Type B pancreatic cell (in vitro differentiated cells): ENCODE results near the gene METTL24. TPM values are rescaled to one million over a fixed set of nuclear protein-coding genes. Genes with fewer than 3 reads are reported as not detected.

Experiments
- DNase-seq: peaks from one replicate; pipeline ENCODE4 v3.0.0; 2021; ENCODE audit warnings: mixed read lengths; ENCODE audit not compliant: unreplicated experiment; ENCODE audit errors: extremely low spot score
- H3K27ac Mint-ChIP-seq: 2 replicates; pipeline ENCODE4 v1.8.0; 2021; ENCODE audit warnings: mild to moderate bottlenecking, mixed read lengths
- H3K27me3 Mint-ChIP-seq: 2 replicates; pipeline ENCODE4 v1.8.0; 2021; ENCODE audit warnings: mixed read lengths
- H3K36me3 Mint-ChIP-seq: 2 replicates; pipeline ENCODE4 v1.8.0; 2021; ENCODE audit warnings: mixed read lengths
- H3K4me1 Mint-ChIP-seq: one replicate; pipeline ENCODE4 v1.8.0; 2021; ENCODE audit warnings: mixed read lengths; ENCODE audit not compliant: unreplicated experiment
- H3K4me3 Mint-ChIP-seq: 2 replicates; pipeline ENCODE4 v1.8.0; 2021; ENCODE audit warnings: mild to moderate bottlenecking, mixed read lengths
- H3K9me3 Mint-ChIP-seq: 2 replicates; pipeline ENCODE4 v1.8.0; 2021; ENCODE audit warnings: mixed read lengths
- CTCF ChIP-seq: fragments of 200-600 bp; sonication (generic); conservative IDR thresholded peaks from 2 replicates; pipeline ENCODE4 v1.5.0; 2021; ENCODE audit warnings: antibody characterized with exemption, mild to moderate bottlenecking
- total RNA-seq: library from RNA; stranded (reverse); gene quantifications from 2 replicates; pipeline ENCODE4 v1.2.1, GENCODE V29; 2021; ENCODE audit warnings: low replicate concordance

METTL24 gene
- total RNA-seq, 1 donor from 2014 or later: 10.0 TPM

DNA sequence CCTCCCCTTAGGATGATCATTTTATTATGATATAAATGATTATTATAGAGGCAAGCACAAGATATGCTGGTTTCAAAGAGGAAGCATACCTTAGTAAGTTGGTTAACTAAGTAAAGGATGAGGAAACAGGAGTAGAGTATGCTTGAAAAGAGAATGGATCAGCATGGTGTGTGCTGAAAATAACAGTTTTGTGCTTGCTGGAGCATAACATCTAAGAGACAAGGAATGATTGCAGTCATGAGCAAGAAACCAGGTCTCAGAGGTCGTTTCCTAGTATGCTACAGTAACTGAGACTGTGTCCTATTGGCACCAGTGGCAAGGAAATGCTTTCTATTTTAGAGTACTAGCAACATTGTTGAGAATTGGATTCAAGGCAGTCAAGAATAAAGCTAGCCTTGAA, 143.8 kb downstream of the METTL24 start:
- Mint-ChIP-seq H3K4me3 (no peak overlapping the region), H3K27me3 (no peaks in the 10 kb centered on the region), H3K27ac (no peak overlapping the region), H3K4me1 (no peaks in the 10 kb centered on the region), H3K36me3 (peaks cover 40% of the 10 kb centered on the region), H3K9me3 (no peaks in the 10 kb centered on the region)
- DNase-seq: no peak
- TF ChIP-seq CTCF: no peak

- Mint-ChIP-seq H3K4me3 (no peak overlapping the region), H3K27ac (no peak overlapping the region), H3K36me3 (peaks cover 39% of the 10 kb centered on the region), H3K4me1 (no peaks in the 10 kb centered on the region), H3K27me3 (no peaks in the 10 kb centered on the region), H3K9me3 (no peaks in the 10 kb centered on the region)
- TF ChIP-seq CTCF: no peak
- no peak for DNase-seq
Measured at GRCh38 chr6:110211753-110212152, 146.4 kb downstream of the METTL24 start.

- no peak for TF ChIP-seq CTCF
- Mint-ChIP-seq H3K27me3 (no peaks in the 10 kb centered on the region), H3K36me3 (peaks cover 29% of the 10 kb centered on the region), H3K9me3 (no peaks in the 10 kb centered on the region), H3K27ac (no peak overlapping the region), H3K4me1 (no peaks in the 10 kb centered on the region), H3K4me3 (no peak overlapping the region)
- DNase-seq: no peak
Measured at GRCh38 chr6:110207652-110208051, 150.5 kb downstream of the METTL24 start.

DNA sequence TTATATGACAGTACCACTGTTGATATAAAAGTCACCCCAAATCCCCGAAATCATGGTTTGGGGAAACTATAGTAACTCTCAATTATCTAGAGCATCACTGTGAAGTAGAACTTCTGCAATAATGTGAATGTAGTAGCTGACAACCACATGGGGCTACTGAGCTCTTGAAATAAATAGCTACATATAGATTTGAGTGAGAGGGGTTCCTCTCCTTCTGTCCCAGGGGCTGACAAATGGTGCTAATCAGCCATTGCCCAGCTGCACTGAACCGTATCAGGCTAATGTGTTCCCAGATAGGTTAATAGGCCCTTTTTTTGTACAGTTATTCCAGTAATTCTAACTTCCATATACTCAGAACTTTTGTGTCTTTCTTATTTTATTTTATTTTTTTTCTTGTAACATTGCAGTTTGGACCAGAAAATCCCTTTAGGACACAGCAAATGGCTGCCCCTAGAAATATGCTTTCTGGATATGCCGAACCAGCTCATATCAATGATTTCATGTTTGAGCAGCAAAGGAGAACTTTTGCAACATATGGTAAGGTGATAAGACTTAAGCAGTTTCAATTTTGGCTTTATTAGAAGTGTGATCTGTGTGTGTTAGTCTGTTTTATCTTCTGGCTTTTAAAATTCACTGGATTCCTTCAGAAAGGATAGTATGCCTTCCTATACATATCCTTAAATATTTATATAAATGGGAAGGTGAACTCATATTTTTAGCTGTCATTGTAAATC, 156.8 kb downstream of the METTL24 start:
- no peak overlapping the region for H3K27ac Mint-ChIP-seq
- peaks cover 12% of the 10 kb centered on the region for H3K4me1 Mint-ChIP-seq
- no peaks in the 10 kb centered on the region for H3K9me3 Mint-ChIP-seq

GRCh38 chr6:110198561-110198960, 159.6 kb downstream of the METTL24 start:
- no peaks in the 10 kb centered on the region for H3K9me3 Mint-ChIP-seq
- TF ChIP-seq CTCF: no peak

More for the DNA sequence above, 156.8 kb downstream of the METTL24 start:
- DNase-seq: no peak
- Mint-ChIP-seq H3K27me3 (no peaks in the 10 kb centered on the region), H3K36me3 (peaks cover 3% of the 10 kb centered on the region), H3K4me3 (no peak overlapping the region)
- no peak for TF ChIP-seq CTCF

More at GRCh38 chr6:110198561-110198960, 159.6 kb downstream of the METTL24 start:
- H3K27ac Mint-ChIP-seq: no peak overlapping the region
- H3K4me1 Mint-ChIP-seq: peaks cover 12% of the 10 kb centered on the region
- peaks cover 9% of the 10 kb centered on the region for H3K36me3 Mint-ChIP-seq
- no peaks in the 10 kb centered on the region for H3K27me3 Mint-ChIP-seq
- no peak overlapping the region for H3K4me3 Mint-ChIP-seq
- no peak for DNase-seq
